HCT116 (cell line): Measurements from ENCODE around the gene OPRPN. TPM values are rescaled to one million over a fixed set of nuclear protein-coding genes. Genes with fewer than 3 reads are reported as not detected.

Experiments used
- ATAC-seq: fragments of 200-7000 bp; cut with Tn5 transposase; 2 replicates; pipeline ENCODE4 v1.9.1; 2020; ENCODE audit warnings: mild to moderate bottlenecking, moderate library complexity
- BruUV-seq: library from RNA; stranded (reverse); fragments of 400-500 nt; replicated peaks from 2 replicates; lab custom pipeline; 2021; lab: Mats Ljungman, UMichigan
- CTCF ChIA-PET: fragments of 300-600 bp; sonication (Branson Sonifier 250); formaldehyde crosslinking; loops from one replicate; lab custom pipeline; 2021; ENCODE audit warnings: antibody characterized with exemption; lab: Charles Lee
- POLR2A ChIA-PET: fragments of 300-600, 350-600 bp; sonication (Branson Sonifier 250); formaldehyde crosslinking; loops from one replicate; lab custom pipeline; 2021; ENCODE audit warnings: antibody characterized with exemption; lab: Charles Lee
- RAD21 ChIA-PET, 2 experiments: fragments of 300-600 bp; sonication (Branson Sonifier 250); formaldehyde crosslinking; loops; one replicate each; lab custom pipeline; 2023; ENCODE audit warnings: low total read pairs in 2 of 2; ENCODE audit not compliant: uncharacterized antibody in 2 of 2, unreplicated experiment in 2 of 2, low non-redundant PET in 1 of 2; lab: Charles Lee
- DNase-seq: peaks from one replicate; pipeline ENCODE4 v3.0.0-alpha.2; 2010; ENCODE audit warnings: low read depth, low spot score
- H2AFZ ChIP-seq: fragments of 200-600 bp; shearing (Covaris generic), sonication (generic); 2 replicates; pipeline ENCODE4 v1.6.1; 2017; ENCODE audit warnings: low read depth, mixed run types, mixed read lengths, antibody characterized with exemption, low read length; ENCODE audit not compliant: poor library complexity, severe bottlenecking
- H3K27ac ChIP-seq: 2 replicates; pipeline ENCODE4 v1.5.1; 2012; ENCODE audit warnings: low read depth, low read length
- H3K27me3 ChIP-seq: fragments of 200-600 bp; sonication (generic); 2 replicates; pipeline ENCODE4 v1.6.1; 2016; ENCODE audit warnings: mixed run types, low read length, mixed read lengths; ENCODE audit not compliant: insufficient read depth
- H3K36me3 ChIP-seq, 2 experiments: fragments of 200-500 bp in 1 of 2; fragments of 200-600 bp in 1 of 2; sonication (Bioruptor generic) in 1 of 2; sonication (generic) in 1 of 2; 2 replicates each; pipeline versions ENCODE4 v1.5.1 to v1.6.1; 2014 to 2016; ENCODE audit warnings: low read length in 2 of 2, inconsistent platforms in 1 of 2, mixed read lengths in 1 of 2, mixed run types in 1 of 2; ENCODE audit not compliant: insufficient read depth in 2 of 2, control insufficient read depth in 1 of 2
- H3K4me1 ChIP-seq, 2 experiments: fragments of 200-600 bp in 1 of 2; sonication (generic) in 1 of 2; 2 replicates each; pipeline versions ENCODE4 v1.5.1 to v1.6.1; 2012 to 2017; ENCODE audit warnings: low read length in 2 of 2, inconsistent platforms in 1 of 2, mild to moderate bottlenecking in 1 of 2, mixed read lengths in 1 of 2, mixed run types in 1 of 2, moderate library complexity in 1 of 2; ENCODE audit not compliant: insufficient read depth in 2 of 2, control insufficient read depth in 1 of 2
- H3K4me2 ChIP-seq: fragments of 200-600 bp; sonication (generic); 2 replicates; pipeline ENCODE4 v1.6.1; 2017; ENCODE audit warnings: mixed run types, low read length, mixed read lengths
- H3K4me3 ChIP-seq, 2 experiments: fragments of 200-600 bp in 1 of 2; sonication (generic) in 1 of 2; replicated peaks in 1 of 2; 2 replicates each; pipeline ENCODE4 v1.5.1; 2011 to 2016; ENCODE audit warnings: low read length in 2 of 2, control low read depth in 1 of 2, low read depth in 1 of 2, mild to moderate bottlenecking in 1 of 2, mixed read lengths in 1 of 2, mixed run types in 1 of 2
- H3K79me2 ChIP-seq: fragments of 200-600 bp; sonication (generic); 2 replicates; pipeline ENCODE4 v1.6.1; 2017; ENCODE audit warnings: mild to moderate bottlenecking, mixed run types, low read length, moderate library complexity, mixed read lengths; ENCODE audit not compliant: insufficient read depth
- H3K9ac ChIP-seq: fragments of 200-600 bp; sonication (generic); 2 replicates; pipeline ENCODE4 v1.6.1; 2016; ENCODE audit warnings: low read length, mixed read lengths
- H3K9me2 ChIP-seq: fragments of 200-600 bp; sonication (generic), shearing (Covaris generic); 2 replicates; pipeline ENCODE4 v1.6.1; 2017; ENCODE audit warnings: mixed run types, mild to moderate bottlenecking, moderate library complexity; ENCODE audit not compliant: insufficient read depth
- H3K9me3 ChIP-seq, 2 experiments: fragments of 200-500 bp in 1 of 2; fragments of 200-600 bp in 1 of 2; sonication (Bioruptor generic) in 1 of 2; sonication (generic) in 1 of 2; 2 replicates each; pipeline ENCODE4 v1.6.1; 2014 to 2017; ENCODE audit warnings: low read length in 2 of 2, mixed read lengths in 2 of 2, inconsistent platforms in 1 of 2, low read depth in 1 of 2, mild to moderate bottlenecking in 1 of 2, mixed run types in 1 of 2, moderate library complexity in 1 of 2; ENCODE audit not compliant: control insufficient read depth in 1 of 2, insufficient read depth in 1 of 2
- H4K20me1 ChIP-seq: fragments of 200-600 bp; sonication (generic), shearing (Covaris generic); 2 replicates; pipeline ENCODE4 v1.6.1; 2017; ENCODE audit warnings: mixed run types, mild to moderate bottlenecking, moderate library complexity; ENCODE audit not compliant: insufficient read depth
- CBX3 ChIP-seq: IDR thresholded peaks from 2 replicates; pipeline ENCODE4 v1.6.1; 2012; ENCODE audit warnings: low read depth
- CEBPB ChIP-seq: IDR thresholded peaks from 2 replicates; pipeline ENCODE4 v1.6.1; 2012; ENCODE audit warnings: low read depth
- CTCF ChIP-seq, 3 experiments: fragments of 200-600 bp in 1 of 3; sonication (generic) in 1 of 3; IDR thresholded peaks in 2 of 3; conservative IDR thresholded peaks in 1 of 3; 2 replicates each; pipeline ENCODE4 v1.5.1; 2012 to 2017; ENCODE audit warnings: low read depth in 2 of 3, low read length in 2 of 3, antibody characterized with exemption in 1 of 3, borderline replicate concordance in 1 of 3, control low read depth in 1 of 3, mild to moderate bottlenecking in 1 of 3, mixed read lengths in 1 of 3, mixed run types in 1 of 3, moderate library complexity in 1 of 3; ENCODE audit not compliant: insufficient read depth in 1 of 3
- JUND ChIP-seq: IDR thresholded peaks from 2 replicates; pipeline ENCODE4 v1.6.1; 2012
- MAX ChIP-seq: IDR thresholded peaks from 2 replicates; pipeline ENCODE4 v1.6.1; 2012
- POLR2AphosphoS5 ChIP-seq: IDR thresholded peaks from 2 replicates; pipeline ENCODE4 v1.6.1; 2011; ENCODE audit warnings: mild to moderate bottlenecking, low read depth, low read length, moderate library complexity
- SP1 ChIP-seq: IDR thresholded peaks from 2 replicates; pipeline ENCODE4 v1.6.1; 2012; ENCODE audit warnings: low read depth
- SRF ChIP-seq: IDR thresholded peaks from 2 replicates; pipeline ENCODE4 v1.6.1; 2012; ENCODE audit warnings: low read depth
- intact Hi-C: fragments of 100-400 bp; cut with micrococcal nuclease; formaldehyde crosslinking; loops from 2 replicates; pipeline ENCODE4 v1.10.0; 2022
- total RNA-seq: library from RNA; stranded (reverse); gene quantifications from one replicate; pipeline ENCODE4 v1.2.1, GENCODE V29; 2021; ENCODE audit not compliant: unreplicated experiment

OPRPN gene
- total RNA-seq, 1 experiment from 2014 or later, result not detected

- Histone ChIP-seq H3K79me2 (no peaks in the 10 kb centered on the region), H3K4me1 (no peaks in the 10 kb centered on the region), H3K9me2 (no peaks in the 10 kb centered on the region), H3K4me3 (no peak overlapping the region), H2AFZ (no peak overlapping the region), H3K27ac (no peak overlapping the region), H3K27me3 (no peaks in the 10 kb centered on the region), H3K9ac (no peak overlapping the region), H3K36me3 (no peaks in the 10 kb centered on the region), H3K4me2 (no peak overlapping the region), H4K20me1 (no peaks in the 10 kb centered on the region), H3K9me3 (no peaks in the 10 kb centered on the region)
- BruUV-seq, result no TSS peak
- no peak for ATAC-seq
- ChIA-PET POLR2A (no interaction called here), RAD21 (no interaction called here), CTCF (no interaction called here)
- intact Hi-C loops, result no loop called here
- no peak for DNase-seq
- TF ChIP-seq CEBPB, result no peak
- no peak for TF ChIP-seq POLR2AphosphoS5
- no peak for TF ChIP-seq JUND
- TF ChIP-seq SP1, result no peak
- TF ChIP-seq CTCF (IDR thresholded peaks at IDR 0.05 in 2 of 3, conservative IDR thresholded peaks at IDR 0.05 in 1 of 3; ENCODE audit: borderline replicate concordance in 1 of 3, insufficient read depth in 1 of 3, low read depth in 2 of 3, low read length in 2 of 3), result no peak
- TF ChIP-seq MAX, result no peak
- no peak for TF ChIP-seq CBX3
- TF ChIP-seq SRF, result no peak
These were observed 55.2 kb downstream of the OPRPN start for GRCh38 chr4:70452946-70453345.

Other genes starting within 250 kb of the OPRPN start
- gene PRR27, start 243.7 kb upstream of the OPRPN start, total RNA-seq, result not detected
- not detected for gene ODAM, start 202.2 kb upstream of the OPRPN start, total RNA-seq
- not detected for gene FDCSP, start 171.8 kb upstream of the OPRPN start, total RNA-seq
- gene CSN3, start 155.3 kb upstream of the OPRPN start, total RNA-seq, result not detected
- gene CABS1, start 63.0 kb upstream of the OPRPN start, total RNA-seq, result not detected
- not detected for gene SMR3A, start 37.2 kb upstream of the OPRPN start, total RNA-seq
- not detected for gene SMR3B, start 14.8 kb upstream of the OPRPN start, total RNA-seq
- gene MUC7, start 74.3 kb downstream of the OPRPN start, total RNA-seq, result not detected
- gene AMTN, start 120.6 kb downstream of the OPRPN start, total RNA-seq, result not detected
- gene AMBN, start 194.3 kb downstream of the OPRPN start, total RNA-seq, result not detected
- gene ENAM, start 230.8 kb downstream of the OPRPN start, total RNA-seq, result not detected